HepG2 (cell line): Measurements from ENCODE around the gene HABP2. TPM values are rescaled to one million over a fixed set of nuclear protein-coding genes. Genes with fewer than 3 reads are reported as not detected.

Experiments
- AGO1 ChIP-seq: fragments of 200-400 bp; formaldehyde crosslinking; IDR thresholded peaks from 2 replicates; pipeline ENCODE4 v1.6.1; 2017; ENCODE audit warnings: mild to moderate bottlenecking, low read depth, low read length, moderate library complexity; ENCODE audit not compliant: poor library complexity, severe bottlenecking
- BORCS8-MEF2B ChIP-seq: sonication (generic); formaldehyde crosslinking; IDR thresholded peaks from 2 replicates; pipeline ENCODE4 v1.8.0; 2022; ENCODE audit warnings: mild to moderate bottlenecking, missing genetic modification reagents
- CBX2 ChIP-seq, 2 experiments: fragments of 200-600 bp in 1 of 2; sonication (generic); formaldehyde crosslinking in 1 of 2; IDR thresholded peaks; 2 replicates each; pipeline versions ENCODE4 v1.7.0 to v1.8.1; 2018 to 2022; ENCODE audit warnings: low read depth in 2 of 2, low read length in 1 of 2, mild to moderate bottlenecking in 1 of 2, missing genetic modification reagents in 1 of 2
- EHMT2 ChIP-seq: fragments of 200-600 bp; sonication (generic); IDR thresholded peaks from 2 replicates; pipeline ENCODE4 v1.7.0; 2017; ENCODE audit warnings: antibody characterized with exemption, low read depth, low read length, borderline replicate concordance
- FIP1L1 ChIP-seq: fragments of 200-400 bp; formaldehyde crosslinking; IDR thresholded peaks from 2 replicates; pipeline ENCODE4 v1.6.1; 2018; ENCODE audit warnings: low read depth, mild to moderate bottlenecking, low read length, moderate library complexity, borderline replicate concordance; ENCODE audit not compliant: insufficient read depth
- FOXA3 ChIP-seq: IDR thresholded peaks from 2 replicates; pipeline ENCODE4 v1.6.1; 2016; ENCODE audit warnings: missing genetic modification reagents, missing compliant biosample characterization
- FOXC1 ChIP-seq: sonication (generic); formaldehyde crosslinking; IDR thresholded peaks from 2 replicates; pipeline ENCODE4 v1.8.0; 2022; ENCODE audit warnings: mild to moderate bottlenecking, missing genetic modification reagents, borderline replicate concordance
- FOXK1 ChIP-seq: sonication (generic); formaldehyde crosslinking; IDR thresholded peaks from 2 replicates; pipeline ENCODE4 v1.4.0; 2020; ENCODE audit warnings: low read depth, missing genetic modification reagents, borderline replicate concordance
- GABPB1 ChIP-seq: IDR thresholded peaks from 2 replicates; pipeline ENCODE4 v1.6.1; 2016; ENCODE audit warnings: mild to moderate bottlenecking, missing genetic modification reagents, moderate library complexity, missing compliant biosample characterization
- HIVEP1 ChIP-seq: sonication (generic); formaldehyde crosslinking; IDR thresholded peaks from 2 replicates; pipeline ENCODE4 v1.4.0; 2020; ENCODE audit warnings: mild to moderate bottlenecking, missing genetic modification reagents
- RBM39 ChIP-seq: fragments of 200-400 bp; formaldehyde crosslinking; IDR thresholded peaks from one replicate; pipeline ENCODE4 v1.6.1; 2018; ENCODE audit warnings: antibody characterized with exemption, mild to moderate bottlenecking, low read depth, low read length; ENCODE audit not compliant: poor library complexity, severe bottlenecking
- RFX1 ChIP-seq: fragments of 450-650 bp; IDR thresholded peaks from 2 replicates; pipeline ENCODE4 v1.6.1; 2017
- SALL1 ChIP-seq: sonication (generic); formaldehyde crosslinking; IDR thresholded peaks from 2 replicates; pipeline ENCODE4 v1.8.0; 2022; ENCODE audit warnings: mild to moderate bottlenecking, missing genetic modification reagents
- SMARCC2 ChIP-seq: fragments of 450-650 bp; IDR thresholded peaks from 2 replicates; pipeline ENCODE4 v1.6.1; 2017; ENCODE audit warnings: antibody characterized with exemption, mild to moderate bottlenecking
- ZBTB38 ChIP-seq: sonication (generic); formaldehyde crosslinking; IDR thresholded peaks from 2 replicates; pipeline ENCODE4 v1.5.1; 2020; ENCODE audit warnings: mild to moderate bottlenecking, missing genetic modification reagents
- ZFP90 ChIP-seq: sonication (generic); formaldehyde crosslinking; IDR thresholded peaks from 2 replicates; pipeline ENCODE4 v1.8.0; 2022; ENCODE audit warnings: missing genetic modification reagents, mild to moderate bottlenecking, inconsistent platforms, borderline replicate concordance
- ZNF672 ChIP-seq: sonication (generic); formaldehyde crosslinking; IDR thresholded peaks from 2 replicates; pipeline ENCODE4 v1.8.1; 2022; ENCODE audit warnings: missing genetic modification reagents
- ZNF724P ChIP-seq: sonication (generic); formaldehyde crosslinking; IDR thresholded peaks from 2 replicates; pipeline ENCODE4 v1.8.0; 2022; ENCODE audit warnings: missing genetic modification reagents, borderline replicate concordance
- ZNF891 ChIP-seq: sonication (generic); formaldehyde crosslinking; IDR thresholded peaks from 2 replicates; pipeline ENCODE4 v1.5.0; 2020; ENCODE audit warnings: mild to moderate bottlenecking, missing genetic modification reagents
- polyA plus RNA-seq, 8 experiments: library from polyadenylated mRNA; depleted of rRNA in 3 of 8; stranded (reverse) in 7 of 8; unstranded in 1 of 8; fragments of >200 nt; fragmentation: Illumina TruSeq in 4 of 8; extraction: Trizol in 4 of 8; gene quantifications; 2 replicates each; pipeline versions ENCODE4 v1.2.1 to v1.2.3, GENCODE V29; 2011 to 2016; ENCODE audit warnings: low read depth in 4 of 8, missing spikeins in 1 of 8, mixed read lengths in 1 of 8; ENCODE audit not compliant: insufficient read depth in 1 of 8
- total RNA-seq, 5 experiments: library from RNA; depleted of rRNA; stranded (reverse); fragments of >200 nt; fragmentation: Illumina TruSeq; extraction: Trizol; gene quantifications; 2 replicates each; pipeline ENCODE4 v1.2.3, GENCODE V29; 2016; ENCODE audit warnings: low read depth in 1 of 5
- TF ChIP-seq, protein P1 (sequence below): sonication (generic); formaldehyde crosslinking; IDR thresholded peaks from 2 replicates; pipeline ENCODE4 v1.4.0; 2020; ENCODE audit warnings: missing genetic modification reagents, borderline replicate concordance
- TF ChIP-seq, protein P2 (sequence below): sonication (generic); formaldehyde crosslinking; IDR thresholded peaks from 2 replicates; pipeline ENCODE4 v1.5.0; 2020; ENCODE audit warnings: missing genetic modification reagents, mild to moderate bottlenecking, borderline replicate concordance
- TF ChIP-seq, protein P3 (sequence below): fragments of 450-650 bp; IDR thresholded peaks from 2 replicates; pipeline ENCODE4 v1.6.1; 2016
- TF ChIP-seq, protein P4 (sequence below): sonication (generic); formaldehyde crosslinking; IDR thresholded peaks from 2 replicates; pipeline ENCODE4 v1.9.0; 2022; ENCODE audit warnings: missing genetic modification reagents, mild to moderate bottlenecking, borderline replicate concordance

Gene HABP2
- total and polyA plus RNA-seq, 2 of the 13 experiments (the other 11 are each of a cell fraction or from before 2014, with no cell fraction given) = 0.12 to 0.13 TPM

DNA sequence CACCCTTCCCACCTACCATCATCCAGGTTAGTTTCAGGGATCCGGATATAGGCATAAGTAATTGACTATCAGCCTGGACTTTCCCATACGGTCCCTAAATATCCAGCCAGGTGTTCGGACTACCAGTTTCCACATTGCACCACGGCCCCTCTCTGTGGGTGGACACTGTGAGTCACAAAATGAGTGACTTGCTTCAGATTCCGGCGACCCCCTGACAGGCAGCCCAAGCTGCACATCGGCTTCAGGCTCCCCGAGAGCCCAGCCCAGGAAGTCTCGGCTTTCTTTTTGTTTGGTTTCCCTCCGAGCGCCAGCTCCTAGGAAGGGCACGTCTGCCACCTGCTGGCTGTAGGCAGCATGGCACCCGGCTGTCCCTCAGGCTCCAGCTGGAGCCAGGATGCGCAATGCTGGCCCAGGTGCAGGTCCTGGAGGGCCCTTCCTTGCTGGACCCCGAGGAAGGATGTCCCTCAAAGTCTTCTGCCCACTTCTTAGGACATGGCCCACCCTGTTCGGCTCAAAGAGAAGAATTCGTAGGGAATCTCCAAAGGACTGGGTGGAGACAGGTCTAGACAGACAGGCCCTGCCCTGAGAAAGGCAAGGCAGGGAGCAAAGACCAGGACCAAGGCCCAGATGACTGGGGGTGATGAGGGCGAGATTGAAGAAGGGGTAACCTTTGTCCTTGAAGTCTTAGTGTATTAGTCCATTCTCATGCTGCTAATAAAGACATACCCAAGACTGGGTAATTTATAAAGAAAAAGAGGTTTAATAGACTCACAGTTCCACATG, 10.6 kb downstream of the HABP2 start (continued):
- TF ChIP-seq, protein P1, sequence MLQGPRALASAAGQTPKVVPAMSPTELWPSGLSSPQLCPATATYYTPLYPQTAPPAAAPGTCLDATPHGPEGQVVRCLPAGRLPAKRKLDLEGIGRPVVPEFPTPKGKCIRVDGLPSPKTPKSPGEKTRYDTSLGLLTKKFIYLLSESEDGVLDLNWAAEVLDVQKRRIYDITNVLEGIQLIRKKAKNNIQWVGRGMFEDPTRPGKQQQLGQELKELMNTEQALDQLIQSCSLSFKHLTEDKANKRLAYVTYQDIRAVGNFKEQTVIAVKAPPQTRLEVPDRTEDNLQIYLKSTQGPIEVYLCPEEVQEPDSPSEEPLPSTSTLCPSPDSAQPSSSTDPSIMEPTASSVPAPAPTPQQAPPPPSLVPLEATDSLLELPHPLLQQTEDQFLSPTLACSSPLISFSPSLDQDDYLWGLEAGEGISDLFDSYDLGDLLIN (CRISPR knock-in tag) = no peak
- TF ChIP-seq FOXA3 (CRISPR knock-in tag) = 0 out of 2 replicates have a peak, but pooled peaks have one; percentile 23
- TF ChIP-seq RFX1 = no peak
- no peak for TF ChIP-seq ZNF724P
- TF ChIP-seq HIVEP1 (CRISPR knock-in tag) = no peak
- no peak for TF ChIP-seq FIP1L1
- TF ChIP-seq SALL1 (CRISPR knock-in tag) = peak; percentile 69
- TF ChIP-seq BORCS8-MEF2B (CRISPR knock-in tag) = no peak
- no peak for TF ChIP-seq SMARCC2
- TF ChIP-seq ZBTB38 = 0 out of 2 replicates have a peak, but pooled peaks have one; percentile 29
- TF ChIP-seq FOXK1 (CRISPR knock-in tag) = no peak
- TF ChIP-seq ZFP90 (CRISPR knock-in tag) = no peak
- TF ChIP-seq FOXC1 (CRISPR knock-in tag) = no peak
- no peak for TF ChIP-seq RBM39
- TF ChIP-seq, protein P2, sequence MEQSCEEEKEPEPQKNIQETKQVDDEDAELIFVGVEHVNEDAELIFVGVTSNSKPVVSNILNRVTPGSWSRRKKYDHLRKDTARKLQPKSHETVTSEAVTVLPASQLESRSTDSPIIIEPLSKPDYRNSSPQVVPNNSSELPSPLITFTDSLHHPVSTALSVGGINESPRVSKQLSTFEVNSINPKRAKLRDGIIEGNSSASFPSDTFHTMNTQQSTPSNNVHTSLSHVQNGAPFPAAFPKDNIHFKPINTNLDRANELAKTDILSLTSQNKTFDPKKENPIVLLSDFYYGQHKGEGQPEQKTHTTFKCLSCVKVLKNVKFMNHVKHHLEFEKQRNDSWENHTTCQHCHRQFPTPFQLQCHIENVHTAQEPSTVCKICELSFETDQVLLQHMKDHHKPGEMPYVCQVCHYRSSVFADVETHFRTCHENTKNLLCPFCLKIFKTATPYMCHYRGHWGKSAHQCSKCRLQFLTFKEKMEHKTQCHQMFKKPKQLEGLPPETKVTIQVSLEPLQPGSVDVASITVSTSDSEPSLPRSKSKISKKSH (CRISPR knock-in tag) = 0 out of 2 replicates have a peak, but pooled peaks have one; percentile 68
- TF ChIP-seq ZNF672 (CRISPR knock-in tag) = no peak
- no peak for TF ChIP-seq CBX2 (IDR thresholded peaks at IDR 0.05; ENCODE audit: low read depth, low read length)
- no peak for TF ChIP-seq CBX2 (CRISPR knock-in tag; IDR thresholded peaks at IDR 0.05; ENCODE audit: low read depth)
- no peak for TF ChIP-seq AGO1
- no peak for TF ChIP-seq EHMT2
- TF ChIP-seq GABPB1 (CRISPR knock-in tag) = peak; percentile 58
- TF ChIP-seq, protein P3, sequence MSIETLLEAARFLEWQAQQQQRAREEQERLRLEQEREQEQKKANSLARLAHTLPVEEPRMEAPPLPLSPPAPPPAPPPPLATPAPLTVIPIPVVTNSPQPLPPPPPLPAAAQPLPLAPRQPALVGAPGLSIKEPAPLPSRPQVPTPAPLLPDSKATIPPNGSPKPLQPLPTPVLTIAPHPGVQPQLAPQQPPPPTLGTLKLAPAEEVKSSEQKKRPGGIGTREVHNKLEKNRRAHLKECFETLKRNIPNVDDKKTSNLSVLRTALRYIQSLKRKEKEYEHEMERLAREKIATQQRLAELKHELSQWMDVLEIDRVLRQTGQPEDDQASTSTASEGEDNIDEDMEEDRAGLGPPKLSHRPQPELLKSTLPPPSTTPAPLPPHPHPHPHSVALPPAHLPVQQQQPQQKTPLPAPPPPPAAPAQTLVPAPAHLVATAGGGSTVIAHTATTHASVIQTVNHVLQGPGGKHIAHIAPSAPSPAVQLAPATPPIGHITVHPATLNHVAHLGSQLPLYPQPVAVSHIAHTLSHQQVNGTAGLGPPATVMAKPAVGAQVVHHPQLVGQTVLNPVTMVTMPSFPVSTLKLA = no peak
- TF ChIP-seq ZNF891 (CRISPR knock-in tag) = peak; percentile 64; the same call in 1 of the 2 replicates
- TF ChIP-seq, protein P4, sequence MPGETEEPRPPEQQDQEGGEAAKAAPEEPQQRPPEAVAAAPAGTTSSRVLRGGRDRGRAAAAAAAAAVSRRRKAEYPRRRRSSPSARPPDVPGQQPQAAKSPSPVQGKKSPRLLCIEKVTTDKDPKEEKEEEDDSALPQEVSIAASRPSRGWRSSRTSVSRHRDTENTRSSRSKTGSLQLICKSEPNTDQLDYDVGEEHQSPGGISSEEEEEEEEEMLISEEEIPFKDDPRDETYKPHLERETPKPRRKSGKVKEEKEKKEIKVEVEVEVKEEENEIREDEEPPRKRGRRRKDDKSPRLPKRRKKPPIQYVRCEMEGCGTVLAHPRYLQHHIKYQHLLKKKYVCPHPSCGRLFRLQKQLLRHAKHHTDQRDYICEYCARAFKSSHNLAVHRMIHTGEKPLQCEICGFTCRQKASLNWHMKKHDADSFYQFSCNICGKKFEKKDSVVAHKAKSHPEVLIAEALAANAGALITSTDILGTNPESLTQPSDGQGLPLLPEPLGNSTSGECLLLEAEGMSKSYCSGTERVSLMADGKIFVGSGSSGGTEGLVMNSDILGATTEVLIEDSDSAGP (CRISPR knock-in tag) = peak; percentile 39; the same call in 1 of the 2 replicates
